ENCODE data around the gene GRIK4. TPM values are rescaled to one million over a fixed set of nuclear protein-coding genes. Genes with fewer than 3 reads are reported as not detected.

GRIK4 gene
- polyA plus RNA-seq, 4 donors: 0.97 to 1.5 (median 1.4) TPM

DNA sequence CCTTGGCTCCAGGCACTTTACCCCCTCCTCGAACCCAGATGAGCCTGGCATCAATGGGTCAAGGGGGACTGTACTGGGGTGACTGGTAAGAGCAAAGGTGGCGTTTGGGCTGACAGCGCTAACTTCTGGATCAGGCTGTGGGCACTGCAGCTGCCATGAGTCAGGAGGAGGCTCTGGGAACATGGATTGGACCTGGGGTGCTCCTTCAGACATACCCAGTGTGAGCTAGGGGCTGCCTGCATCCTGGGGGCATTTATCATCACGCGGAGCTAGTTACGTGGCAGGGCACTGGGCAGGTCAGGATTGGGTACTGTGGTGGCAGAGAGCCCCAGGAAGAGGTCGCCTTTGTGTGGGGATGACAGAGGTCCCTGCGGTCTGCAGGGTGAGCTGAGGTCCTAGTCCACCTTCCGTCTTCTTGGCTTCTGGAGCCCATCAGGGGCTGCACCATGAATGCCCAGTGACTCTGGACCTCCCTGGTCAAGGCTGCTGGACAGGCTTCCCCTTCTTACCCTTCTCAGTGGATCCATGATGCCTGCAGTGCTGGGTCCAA is 13.1 kb downstream of the GRIK4 start:
- DNase-seq (ENCODE audit: low read depth in 4 of 4, low spot score in 2 of 4): no peak

DNA sequence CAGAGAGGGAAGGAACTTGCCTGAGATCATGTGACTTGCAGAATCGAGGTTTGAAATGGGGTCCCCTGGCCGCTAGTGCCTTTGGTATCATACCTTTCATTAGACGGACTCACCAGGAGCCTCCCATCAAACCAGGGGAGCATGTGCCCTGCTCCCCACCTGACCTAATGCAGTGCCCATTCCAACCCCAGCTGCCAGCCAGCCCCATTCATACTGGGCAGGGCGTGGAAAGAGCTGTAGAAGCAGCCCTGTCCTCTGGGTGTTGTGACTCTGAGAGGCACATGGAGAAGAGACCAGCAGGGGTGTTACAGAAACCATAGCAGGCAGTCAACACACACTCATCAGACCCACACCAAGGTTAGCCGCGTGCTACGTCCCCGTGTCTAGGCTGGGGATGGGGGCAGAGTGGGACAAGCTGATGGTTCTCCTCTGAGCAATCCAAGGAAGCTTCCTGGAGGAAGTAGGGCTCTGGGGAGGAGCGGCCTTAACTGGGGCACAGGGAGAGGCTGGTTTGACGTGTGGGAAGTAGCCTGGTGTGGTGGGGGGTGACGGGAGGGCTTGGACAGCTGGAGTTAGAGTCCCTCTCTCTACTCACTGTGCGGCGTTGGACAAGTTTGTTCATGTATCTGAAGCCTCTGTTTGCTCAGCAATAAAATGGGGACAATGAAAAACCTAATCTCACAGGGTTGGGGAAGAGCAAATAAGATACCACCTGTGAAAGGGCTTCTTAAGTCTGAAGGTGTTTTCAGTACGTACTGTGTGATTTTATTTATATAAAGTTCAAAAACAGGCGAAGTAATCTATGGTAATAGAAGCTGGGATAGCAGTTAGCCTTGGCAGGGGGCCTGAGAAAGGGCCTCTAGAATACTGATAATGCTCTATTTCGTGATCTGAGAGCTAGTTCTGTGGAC is 14.0 kb downstream of the GRIK4 start:
- DNase-seq (ENCODE audit: low read depth in 4 of 4, low spot score in 2 of 4): no peak

DNA sequence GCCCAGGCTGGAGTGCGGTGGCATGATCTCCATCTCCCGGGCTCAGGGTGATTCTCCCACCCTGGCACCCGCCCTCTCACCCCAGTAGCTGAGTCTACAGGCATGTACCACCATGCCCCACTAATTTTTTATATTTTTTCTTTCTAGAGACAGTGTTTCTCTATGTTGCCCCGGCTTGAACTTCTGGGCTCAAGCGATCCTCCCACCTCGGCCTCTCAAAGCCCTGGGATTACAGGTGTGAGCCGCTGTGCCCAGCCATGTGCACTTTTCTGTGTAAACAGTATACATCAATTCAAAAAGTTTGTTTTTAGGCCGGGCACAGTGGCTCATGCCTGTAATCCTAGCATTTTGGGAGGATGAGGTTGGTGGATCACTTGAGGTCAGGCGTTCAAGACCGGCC is 14.7 kb downstream of the GRIK4 start:
- DNase-seq (ENCODE audit: low read depth in 4 of 4, low spot score in 2 of 4): no peak

DNA sequence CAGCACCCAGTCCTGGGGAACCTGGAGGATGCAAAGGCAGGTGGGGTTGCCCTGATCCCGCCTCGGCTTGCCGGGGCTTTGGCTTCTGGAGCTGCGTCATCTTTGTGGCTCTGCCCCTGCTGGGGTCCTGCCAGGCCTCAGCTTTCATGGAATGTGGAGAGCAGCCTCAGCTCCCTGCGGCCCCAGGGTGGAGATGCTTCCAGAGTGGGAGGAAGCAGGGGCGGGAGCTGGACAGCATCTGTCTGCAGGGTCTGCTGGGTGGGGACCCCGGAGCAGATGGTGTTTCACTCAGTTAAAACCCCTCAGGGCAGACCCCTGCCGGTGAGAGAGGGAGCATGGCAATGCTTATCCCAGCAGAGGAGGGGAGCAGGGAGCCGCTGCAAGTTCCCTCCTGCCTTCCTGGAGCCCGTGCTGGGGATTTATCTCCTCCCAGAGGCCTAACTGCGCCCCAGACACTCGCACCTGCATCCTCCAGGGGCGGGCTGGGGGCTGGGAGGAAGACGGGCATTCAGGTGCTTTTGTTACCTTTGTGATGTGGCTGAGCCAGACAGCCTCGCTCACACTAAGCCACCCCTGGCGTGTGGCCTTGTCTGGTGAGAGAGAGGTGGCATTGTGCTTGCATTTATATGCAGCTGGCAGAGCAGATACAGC is 15.7 kb downstream of the GRIK4 start:
- DNase-seq (ENCODE audit: low read depth in 4 of 4, low spot score in 2 of 4): no peak

DNA sequence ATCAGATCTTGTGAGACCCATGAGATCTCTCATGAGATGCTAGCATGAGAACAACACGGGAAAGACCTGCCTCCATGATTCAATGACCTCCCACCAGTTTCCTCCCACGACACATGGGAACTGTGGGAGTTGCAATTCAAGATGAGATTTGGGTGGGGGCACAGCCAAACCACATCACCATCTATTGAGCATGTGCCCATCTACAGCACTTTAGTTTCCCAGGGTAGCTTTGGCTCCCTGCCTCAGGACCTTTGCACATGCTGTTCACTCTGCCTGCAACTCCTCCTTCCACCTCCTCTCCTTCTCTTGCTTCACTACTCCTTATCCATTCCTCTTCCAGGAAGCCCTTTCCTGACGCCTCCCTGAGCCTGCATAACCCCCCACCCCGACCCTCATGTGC is 17.2 kb downstream of the GRIK4 start:
- no peak for DNase-seq (ENCODE audit: low read depth in 4 of 4, low spot score in 2 of 4)

DNA sequence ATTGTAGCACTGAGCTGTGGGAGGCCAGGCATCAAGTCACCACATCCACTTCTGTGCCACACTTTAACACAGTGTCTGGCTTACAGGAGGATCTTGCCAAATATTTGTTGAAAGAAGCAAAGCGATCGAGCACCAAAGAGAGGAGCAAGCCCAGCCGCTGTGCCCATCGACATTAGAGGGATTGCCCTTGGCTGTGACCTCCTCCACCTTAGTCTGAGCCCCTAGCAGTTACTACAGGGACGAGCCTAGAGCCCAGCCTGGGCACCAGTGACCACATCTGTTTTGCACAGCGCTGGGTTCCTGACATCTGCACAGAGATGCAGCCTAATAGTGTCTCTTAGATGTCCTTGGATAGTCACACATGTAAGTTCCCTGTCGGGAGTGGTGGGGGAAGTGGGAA is 17.7 kb downstream of the GRIK4 start:
- no peak for DNase-seq (ENCODE audit: low read depth in 4 of 4, low spot score in 2 of 4)

DNA sequence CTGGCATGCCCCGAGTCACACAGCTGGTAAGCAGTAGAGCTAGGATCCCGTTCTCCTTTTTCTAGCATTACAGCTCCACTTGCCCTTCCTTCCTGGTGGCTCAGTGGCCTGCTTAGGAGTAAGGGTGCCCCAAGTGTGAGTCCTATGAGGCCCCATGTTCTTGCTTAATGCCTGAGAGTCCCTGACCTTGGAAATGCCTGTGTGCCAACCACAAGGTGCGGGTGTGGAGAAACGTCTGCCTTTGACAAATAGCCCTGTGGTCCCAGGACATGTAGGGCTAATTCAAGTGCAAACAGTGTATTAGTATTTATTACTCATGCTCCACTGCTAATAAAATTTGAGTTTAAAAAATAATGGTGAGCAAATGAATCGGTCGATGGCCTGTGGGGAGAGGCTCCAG is 18.4 kb downstream of the GRIK4 start:
- no peak for DNase-seq (ENCODE audit: low read depth in 4 of 4, low spot score in 2 of 4)

DNA sequence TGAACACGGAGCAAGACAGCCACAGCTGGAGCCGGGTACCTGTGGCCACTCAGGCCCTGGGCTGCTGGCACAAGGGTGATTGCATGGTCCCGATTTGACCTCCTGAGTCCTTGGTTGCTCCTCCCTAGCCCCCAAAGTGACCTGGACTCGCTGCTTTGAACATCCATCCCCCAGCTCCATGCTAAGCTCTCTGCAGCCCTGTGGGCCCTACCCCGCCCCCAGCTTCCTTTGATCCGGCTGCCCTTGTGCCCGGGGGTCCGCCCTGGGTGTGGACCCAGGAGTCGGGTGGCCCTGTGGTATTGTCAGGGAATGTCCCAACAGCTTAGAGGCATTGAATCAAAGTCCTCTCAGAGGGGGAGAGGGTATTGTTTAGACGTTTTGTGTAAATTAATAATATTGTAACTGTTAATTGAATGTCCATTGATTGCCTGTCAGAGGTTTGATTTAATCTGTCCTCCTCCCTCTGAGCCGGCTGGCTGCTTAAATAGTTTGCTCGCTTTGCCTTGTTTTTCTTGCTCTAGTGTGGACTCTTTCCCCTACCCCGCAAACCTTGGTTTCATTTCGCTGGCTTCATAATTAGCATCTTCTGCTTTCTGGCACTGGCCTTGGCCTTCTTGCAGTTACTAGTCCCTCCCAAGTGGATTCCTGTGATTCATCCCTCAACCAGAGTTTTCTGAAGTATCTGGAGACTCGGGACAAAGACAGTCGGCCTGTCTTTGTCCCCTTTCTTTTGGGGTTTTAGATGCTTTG is 20.7 kb downstream of the GRIK4 start:
- DNase-seq (ENCODE audit: low read depth in 4 of 4, low spot score in 2 of 4): no peak

DNA sequence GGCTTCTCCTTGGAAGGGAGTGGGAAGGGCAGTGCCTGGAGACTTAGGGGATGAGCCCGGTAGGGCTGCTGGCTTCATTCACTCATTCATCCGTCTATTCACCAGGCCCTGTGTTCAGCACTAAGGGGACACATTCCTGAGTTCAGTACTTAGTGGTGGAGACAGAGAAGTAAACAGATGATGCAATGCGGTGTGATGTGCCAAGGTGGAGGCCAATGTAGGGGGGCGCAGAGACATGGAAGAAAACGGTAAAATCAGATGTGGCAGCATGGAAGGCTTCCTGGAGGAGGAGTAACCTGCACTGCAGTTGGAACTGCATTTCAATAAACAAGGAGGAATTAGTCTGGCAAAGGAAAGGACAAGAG is 21.3 kb downstream of the GRIK4 start:
- no peak for DNase-seq (ENCODE audit: low read depth in 4 of 4, low spot score in 2 of 4)

DNA sequence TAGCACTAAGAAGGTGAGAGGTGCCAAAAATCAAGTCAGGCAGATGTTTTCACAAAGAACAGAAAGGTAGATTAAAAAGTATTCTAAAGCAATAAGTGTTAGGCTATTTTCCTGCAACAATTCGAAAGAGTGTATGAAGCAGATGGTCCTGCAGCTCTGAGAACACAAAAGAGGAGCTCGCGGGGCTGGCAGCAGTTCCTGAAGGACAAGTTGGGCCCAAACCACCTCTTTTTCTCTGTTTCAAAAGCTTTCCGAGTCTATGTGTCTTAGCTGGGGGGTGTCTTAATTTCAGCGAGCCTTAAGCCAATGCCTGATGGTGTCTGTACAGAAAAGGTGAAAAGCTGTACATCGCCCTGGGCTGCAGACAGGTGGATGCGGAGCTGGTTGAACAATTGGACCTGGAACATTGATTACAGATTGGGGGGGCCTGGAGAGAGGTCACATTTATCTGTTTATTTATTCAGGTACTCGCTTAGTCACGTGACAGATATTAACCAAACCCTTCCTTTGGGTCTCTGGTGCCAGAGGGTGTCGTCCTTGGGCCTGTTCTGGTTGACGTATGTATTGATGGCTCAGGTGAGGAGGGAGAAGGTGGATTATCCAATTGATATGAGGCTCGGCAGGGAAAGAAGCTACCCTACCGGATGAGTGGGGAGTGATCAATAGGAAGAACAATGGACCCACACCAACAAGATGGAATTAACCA is 24.7 kb downstream of the GRIK4 start:
- no peak for DNase-seq (ENCODE audit: low read depth in 4 of 4, low spot score in 2 of 4)

DNA sequence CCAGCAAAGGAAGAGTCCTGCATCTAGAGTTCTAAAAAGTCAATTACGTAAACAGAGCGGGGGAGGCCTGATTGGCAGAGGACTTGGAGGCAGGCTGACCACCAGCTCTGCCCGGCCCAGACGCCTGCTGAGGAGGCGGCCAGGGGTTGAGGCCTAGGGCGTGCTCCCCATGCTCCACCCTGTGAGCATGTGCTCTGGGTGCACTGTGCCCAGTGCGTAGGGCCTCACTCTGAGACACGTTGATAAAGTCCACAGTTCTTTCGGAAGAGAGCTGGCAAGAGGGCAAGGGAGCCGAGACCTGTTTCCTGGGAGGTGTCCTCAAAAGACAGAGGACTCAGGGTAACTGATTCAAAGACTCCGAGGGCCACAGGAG is 25.2 kb downstream of the GRIK4 start:
- no peak for DNase-seq (ENCODE audit: low read depth in 4 of 4, low spot score in 2 of 4)

DNA sequence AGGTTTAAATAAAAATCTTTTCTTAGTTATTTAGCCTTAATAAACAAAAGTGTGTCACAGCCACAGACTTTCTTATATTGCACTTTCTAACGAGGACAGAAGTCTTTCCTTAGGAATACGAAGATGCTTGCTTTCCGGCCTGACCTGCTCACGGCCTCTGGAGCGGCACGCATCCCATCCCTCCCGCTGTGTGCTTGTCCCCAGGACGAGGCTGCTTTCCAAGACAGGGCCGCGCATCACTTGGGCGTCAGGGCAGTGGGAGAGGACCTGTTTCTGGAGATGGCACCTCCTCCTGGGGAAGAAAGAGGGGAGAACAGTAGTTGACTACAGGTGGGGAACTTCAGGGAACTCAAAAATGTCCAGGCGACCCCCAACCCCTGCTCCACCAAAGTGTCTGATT is 26.4 kb downstream of the GRIK4 start:
- DNase-seq (ENCODE audit: low read depth in 4 of 4, low spot score in 2 of 4): no peak

DNA sequence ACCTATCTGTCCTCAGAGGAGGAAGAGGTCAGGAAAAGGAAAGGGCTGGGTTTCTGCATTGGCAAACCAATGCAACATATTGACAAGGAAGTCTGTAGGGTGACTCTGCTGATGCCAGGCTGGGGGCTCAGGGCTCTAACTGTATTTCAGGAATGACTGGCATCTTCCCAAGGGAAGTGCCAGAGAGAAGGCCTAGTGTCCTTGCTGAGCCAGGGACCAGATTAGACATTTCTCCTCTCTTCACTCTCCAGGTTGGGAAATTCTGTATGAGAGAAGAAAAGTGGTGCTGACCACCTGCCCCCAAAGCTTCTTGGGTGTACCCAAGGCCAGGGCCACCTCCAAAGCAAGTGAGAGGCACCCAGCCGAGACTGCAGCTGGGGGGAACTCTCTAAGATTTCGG is 27.2 kb downstream of the GRIK4 start:
- no peak for DNase-seq (ENCODE audit: low read depth in 4 of 4, low spot score in 2 of 4)

DNA sequence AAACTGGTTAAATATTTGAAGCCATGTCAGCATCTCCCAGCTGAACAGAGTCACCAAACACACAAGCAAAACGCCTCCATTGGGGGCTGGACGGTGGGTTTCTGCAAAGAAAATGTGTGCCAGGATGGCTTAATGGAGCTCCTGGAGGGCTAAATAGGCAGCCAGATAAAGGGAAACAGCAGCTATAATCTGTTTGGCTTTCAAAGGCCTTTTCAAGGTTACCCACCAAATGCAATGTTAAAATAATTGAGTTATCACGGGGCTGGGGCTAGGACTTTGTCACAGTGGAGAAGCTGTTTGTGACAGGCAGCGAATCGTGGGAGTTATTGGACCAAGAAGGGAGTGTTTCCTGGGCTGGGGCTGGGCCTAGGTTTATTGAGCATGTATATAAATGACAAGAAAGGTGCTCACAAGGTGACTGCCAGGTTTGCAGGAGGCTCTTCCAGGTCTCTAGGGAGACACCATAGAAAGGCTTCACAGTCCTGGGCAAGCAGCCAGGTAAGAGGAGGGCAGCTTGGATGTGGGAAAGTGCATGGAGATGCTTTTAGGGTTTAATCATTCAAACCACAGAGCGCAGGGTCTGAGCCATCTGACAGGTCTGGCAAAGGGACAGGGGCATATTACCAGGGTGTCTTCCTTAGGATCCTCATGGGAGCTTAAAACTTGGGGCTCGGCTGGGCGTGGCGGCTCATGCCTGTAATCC is 28.3 kb downstream of the GRIK4 start:
- no peak for DNase-seq (ENCODE audit: low read depth in 4 of 4, low spot score in 2 of 4)

DNA sequence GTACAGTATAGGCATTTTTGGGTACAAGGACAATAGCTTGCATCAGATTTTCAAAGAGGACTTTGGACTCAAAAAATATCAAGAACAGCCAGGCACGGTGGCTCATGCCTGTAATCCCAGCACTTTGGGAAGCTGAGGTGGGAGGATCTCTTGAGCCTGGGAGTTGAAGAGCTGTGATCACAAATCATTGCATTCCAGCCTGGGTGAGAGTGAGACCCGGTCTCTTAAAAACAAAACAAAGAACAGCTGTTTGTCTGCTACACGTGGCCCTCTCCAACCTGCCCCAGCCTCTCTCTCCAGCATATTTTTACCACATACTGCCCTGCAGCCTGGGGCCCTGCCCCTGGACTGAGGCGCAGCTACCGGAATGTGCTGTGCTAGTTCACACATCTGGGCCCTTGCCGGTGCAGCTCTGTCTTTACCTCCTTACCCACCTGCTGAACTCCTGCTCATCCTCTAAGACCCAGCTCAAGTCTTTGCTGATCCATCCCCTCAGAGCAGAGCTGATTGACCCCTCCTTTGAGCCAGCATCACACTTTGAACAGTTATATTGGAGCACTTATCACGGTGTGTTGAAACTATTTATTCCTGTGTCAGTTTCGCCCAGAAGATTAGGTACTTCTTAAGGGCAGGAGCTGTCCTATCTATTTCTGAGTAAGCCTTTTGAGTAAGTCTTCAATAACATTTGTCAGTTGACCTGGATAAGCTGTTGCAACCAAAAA is 29.4 kb downstream of the GRIK4 start:
- no peak for DNase-seq (ENCODE audit: low read depth in 4 of 4, low spot score in 2 of 4)

DNA sequence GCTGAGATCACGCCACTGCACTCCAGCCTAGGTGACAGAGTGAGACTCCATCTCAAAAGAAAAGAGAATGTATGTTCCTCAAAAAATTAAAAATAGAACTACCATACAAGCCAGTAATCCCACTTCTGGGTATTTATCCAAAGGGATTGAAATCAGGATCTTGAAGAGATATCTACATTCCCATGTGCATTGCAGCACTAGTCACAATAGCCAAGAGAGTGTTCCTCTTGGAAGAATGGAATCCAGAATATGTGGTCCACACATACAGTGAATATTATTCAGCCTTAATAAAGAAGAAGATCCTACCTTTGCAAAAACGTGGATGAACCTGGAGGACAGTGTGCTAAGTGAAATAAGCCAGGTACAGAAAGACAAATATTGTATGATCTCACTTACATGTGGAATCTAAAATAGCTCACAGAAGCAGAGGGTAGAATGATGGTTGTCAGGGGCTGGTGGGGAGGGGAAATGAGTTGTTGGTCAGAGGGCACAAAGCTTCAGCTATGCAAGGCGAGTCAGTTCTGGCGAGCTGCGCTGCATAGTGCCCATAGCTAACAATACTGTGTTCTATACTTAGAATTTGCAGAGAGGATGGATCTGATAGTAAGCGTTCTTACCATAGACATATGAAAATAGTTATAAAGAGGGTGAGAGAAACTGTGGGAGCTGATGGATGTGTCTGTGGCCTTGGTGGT is 32.1 kb downstream of the GRIK4 start:
- no peak for DNase-seq (ENCODE audit: low read depth in 4 of 4, low spot score in 2 of 4)

DNA sequence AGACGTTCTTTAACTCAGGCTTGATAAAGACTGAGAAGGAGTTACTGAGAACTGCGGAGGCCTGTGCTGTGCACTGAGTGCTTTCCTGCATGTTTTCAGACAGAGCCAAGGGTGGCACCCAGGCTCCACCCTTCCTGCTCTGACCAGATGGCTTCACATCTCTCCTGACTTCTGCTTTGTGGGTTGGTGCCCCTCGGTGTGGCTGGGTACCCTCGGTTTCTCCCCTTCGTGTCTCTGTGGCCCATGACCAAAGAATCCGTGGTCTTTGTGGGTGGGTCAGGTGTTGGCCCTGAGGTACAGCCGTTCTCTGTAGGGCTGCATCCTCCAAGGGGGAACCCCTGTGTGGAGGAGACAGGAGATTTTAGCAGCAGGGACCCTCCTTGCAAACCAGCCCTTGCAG is 34.3 kb downstream of the GRIK4 start:
- DNase-seq (ENCODE audit: low read depth in 4 of 4, low spot score in 2 of 4): no peak

DNA sequence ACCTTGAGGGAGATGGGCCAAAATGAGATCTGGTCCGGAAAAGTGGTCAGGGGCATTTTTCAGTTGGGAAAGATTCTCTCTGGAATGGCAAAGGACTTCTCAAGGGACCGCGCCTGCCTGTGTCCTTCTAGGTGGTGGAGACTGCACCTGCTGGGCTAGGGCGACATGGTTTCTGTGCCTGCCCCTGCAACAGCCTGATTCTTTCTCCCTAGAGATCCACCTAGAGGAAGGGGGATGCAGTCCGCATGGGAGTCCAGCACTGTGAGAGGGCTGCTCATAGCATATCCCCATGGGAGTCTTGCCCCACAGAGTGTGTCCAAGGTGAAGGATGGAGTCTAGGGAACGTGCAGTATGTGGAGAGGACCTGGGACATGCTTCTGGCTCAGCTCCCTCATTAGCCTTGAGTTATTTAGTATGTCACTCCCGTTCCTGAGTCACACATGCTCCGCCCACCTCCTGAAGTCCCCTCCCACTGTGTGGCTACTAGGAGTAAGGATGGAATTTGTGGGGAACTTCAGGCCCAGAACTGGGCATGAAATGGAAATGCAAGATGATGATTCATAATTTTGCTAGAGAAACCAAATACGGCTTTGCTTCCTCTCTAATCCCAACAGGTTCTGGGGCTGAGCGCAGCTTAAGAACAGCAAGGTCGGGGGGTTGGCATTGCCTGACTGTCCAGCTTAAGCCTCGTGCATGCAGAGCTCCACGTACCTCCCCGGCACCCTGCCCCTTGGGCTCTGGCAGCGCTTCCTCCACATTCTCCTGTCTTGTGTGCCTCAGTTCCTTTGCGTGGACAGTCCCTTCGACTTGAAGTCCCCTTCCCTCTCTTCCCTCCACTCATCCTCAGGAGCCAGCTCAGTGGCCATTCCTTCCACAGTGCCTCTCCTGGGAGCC is 35.0 kb downstream of the GRIK4 start:
- DNase-seq (ENCODE audit: low read depth in 4 of 4, low spot score in 2 of 4): no peak

Data from left renal cortex interstitium (tissue), 4 donors.